GM23338 (cell line): Measurements from ENCODE around the gene CIROP.

ENCODE experiments used
- CREB1 ChIP-seq: fragments of 250-450 bp; sonication (Bioruptor Pico); IDR thresholded peaks from 2 replicates; pipeline ENCODE4 v1.5.0; 2020; ENCODE audit warnings: low read depth, mild to moderate bottlenecking, moderate library complexity
- CTCF ChIP-seq, 2 experiments: fragments of 200-600 bp in 1 of 2; sonication (generic) in 1 of 2; conservative IDR thresholded peaks; 2 replicates each; pipeline versions ENCODE4 v1.5.1 to v1.6.1; 2016 to 2017; ENCODE audit warnings: antibody characterized with exemption in 2 of 2, low read depth in 2 of 2, mild to moderate bottlenecking in 2 of 2, moderate library complexity in 1 of 2
- ETS1 ChIP-seq: IDR thresholded peaks from 2 replicates; pipeline ENCODE4 v1.6.1; 2016; ENCODE audit warnings: antibody characterized with exemption
- EZH2 ChIP-seq: fragments of 200-600 bp; sonication (generic); IDR thresholded peaks from one replicate; pipeline ENCODE4 v1.8.0; 2017; ENCODE audit warnings: antibody characterized with exemption, mild to moderate bottlenecking, low read depth; ENCODE audit not compliant: unreplicated experiment
- EZH2phosphoT487 ChIP-seq: fragments of 200-600 bp; sonication (generic); IDR thresholded peaks from one replicate; pipeline ENCODE4 v1.8.1; 2018; ENCODE audit warnings: antibody characterized with exemption; ENCODE audit not compliant: unreplicated experiment
- JUNB ChIP-seq: IDR thresholded peaks from one replicate; pipeline ENCODE4 v1.6.1; 2016; ENCODE audit warnings: antibody characterized with exemption; ENCODE audit not compliant: unreplicated experiment
- NANOG ChIP-seq: IDR thresholded peaks from 2 replicates; pipeline ENCODE4 v1.6.1; 2016; ENCODE audit warnings: antibody characterized with exemption, borderline replicate concordance
- POLR2AphosphoS5 ChIP-seq: IDR thresholded peaks from 2 replicates; pipeline ENCODE4 v1.6.1; 2016; ENCODE audit warnings: antibody characterized with exemption, low read depth
- REST ChIP-seq: IDR thresholded peaks from one replicate; pipeline ENCODE4 v1.6.1; 2018; ENCODE audit warnings: antibody characterized with exemption; ENCODE audit not compliant: unreplicated experiment
- STAT1 ChIP-seq: IDR thresholded peaks from one replicate; pipeline ENCODE4 v1.6.1; 2016; ENCODE audit warnings: antibody characterized with exemption; ENCODE audit not compliant: unreplicated experiment
- ZNF114 ChIP-seq: fragments of 250-450 bp; sonication (Bioruptor Pico); IDR thresholded peaks from 2 replicates; pipeline ENCODE4 v1.5.0; 2020; ENCODE audit warnings: mild to moderate bottlenecking, moderate library complexity
- ZNF331 ChIP-seq: fragments of 250-450 bp; sonication (Bioruptor Pico); IDR thresholded peaks from 2 replicates; pipeline ENCODE4 v1.5.0; 2020; ENCODE audit warnings: low read depth, mild to moderate bottlenecking, moderate library complexity
- ZNF462 ChIP-seq: fragments of 250-450 bp; sonication (Bioruptor Pico); IDR thresholded peaks from 2 replicates; pipeline ENCODE4 v1.5.0; 2020; ENCODE audit warnings: mild to moderate bottlenecking, moderate library complexity

GRCh38 chr14:23091294-23092225 lies 13.2 kb downstream of the CIROP start:
- TF ChIP-seq CTCF (conservative IDR thresholded peaks at IDR 0.05; ENCODE audit: low read depth in 2 of 2) (no peak), JUNB (no peak), EZH2phosphoT487 (no peak), REST (no peak), EZH2 (no peak), POLR2AphosphoS5 (no peak), CREB1 (CRISPR knock-in tag) (no peak), ETS1 (no peak), STAT1 (no peak), NANOG (no peak), ZNF331 (no peak), ZNF114 (CRISPR knock-in tag) (no peak), ZNF462 (no peak)
